Smooth muscle cell (in vitro differentiated cells): ENCODE results near the gene TUBA1A. TPM values are rescaled to one million over a fixed set of nuclear protein-coding genes. Genes with fewer than 3 reads are reported as not detected.
A peak's percentile ranks its signal among the peaks of the same experiment; 100 is the strongest.

Experiments used
- DNase-seq: peaks from one replicate; lab custom pipeline; 2025; ENCODE audit not compliant: unreplicated experiment; lab: John Stamatoyannopoulos, UW
- H2AFZ ChIP-seq: fragments of 200-600 bp; sonication (generic); 2 replicates; pipeline ENCODE4 v1.6.0; 2016; ENCODE audit warnings: antibody characterized with exemption, low read depth, mild to moderate bottlenecking
- H3F3A ChIP-seq: fragments of 200-600 bp; sonication (generic); 2 replicates; pipeline ENCODE4 v1.6.0; 2017; ENCODE audit warnings: antibody characterized with exemption, low read depth
- H3K27ac ChIP-seq: fragments of 200-600 bp; sonication (generic); 2 replicates; pipeline ENCODE4 v1.5.1; 2016; ENCODE audit warnings: low read depth, mild to moderate bottlenecking
- H3K27me3 ChIP-seq: fragments of 200-600 bp; sonication (generic); 2 replicates; pipeline ENCODE4 v1.6.1; 2016; ENCODE audit warnings: low read depth, mild to moderate bottlenecking
- H3K36me3 ChIP-seq: fragments of 200-600 bp; sonication (generic); 2 replicates; pipeline ENCODE4 v1.5.1; 2016; ENCODE audit warnings: low read depth
- H3K4me1 ChIP-seq: fragments of 200-600 bp; sonication (generic); 2 replicates; pipeline ENCODE4 v1.5.1; 2016; ENCODE audit warnings: low read depth
- H3K4me2 ChIP-seq: fragments of 200-600 bp; sonication (generic); 2 replicates; pipeline ENCODE4 v1.6.0; 2016; ENCODE audit warnings: mild to moderate bottlenecking
- H3K4me3 ChIP-seq: fragments of 200-600 bp; sonication (generic); 2 replicates; pipeline ENCODE4 v1.5.1; 2016; ENCODE audit warnings: mild to moderate bottlenecking
- H3K79me2 ChIP-seq: fragments of 200-600 bp; sonication (generic); 2 replicates; pipeline ENCODE4 v1.6.0; 2016; ENCODE audit warnings: low read depth, mild to moderate bottlenecking
- H3K9ac ChIP-seq: fragments of 200-600 bp; sonication (generic); 2 replicates; pipeline ENCODE4 v1.6.0; 2016; ENCODE audit warnings: low read depth
- H3K9me3 ChIP-seq: fragments of 200-600 bp; sonication (generic); replicated peaks from 2 replicates; pipeline ENCODE4 v1.5.1; 2016; ENCODE audit warnings: low read depth
- H4K20me1 ChIP-seq: fragments of 200-600 bp; sonication (generic); 2 replicates; pipeline ENCODE4 v1.6.0; 2016; ENCODE audit warnings: low read depth
- CTCF ChIP-seq: fragments of 200-600 bp; sonication (generic); IDR thresholded peaks from 2 replicates; pipeline ENCODE4 v1.5.1; 2017; ENCODE audit warnings: borderline replicate concordance, mild to moderate bottlenecking, antibody characterized with exemption; ENCODE audit not compliant: insufficient read depth, poor library complexity, severe bottlenecking
- WGBS: methylation state at CpG from one replicate; pipeline ENCODE4 v1.1.7; 2016; ENCODE audit warnings: low lambda C conversion rate; 5-methylcytosine and 5-hydroxymethylcytosine counted together
- polyA plus RNA-seq: library from polyadenylated mRNA; unstranded; fragments of >200 nt; fragmentation: Nextera tagmentation; extraction: Ambion mirVana; gene quantifications from 2 replicates; pipeline ENCODE4 v1.2.1, GENCODE V29; 2016
- total RNA-seq: library from RNA; depleted of rRNA; stranded (reverse); fragments of >200 nt; gene quantifications from 2 replicates; pipeline ENCODE4 v1.2.3, GENCODE V29; 2014

The TUBA1A gene
- total and polyA plus RNA-seq, 2 experiments from 2014 or later: 1,161 to 1,375 TPM

- no peak overlapping the region for H2AFZ ChIP-seq
Observed at GRCh38 chr12:49223590-49224369, 34.9 kb upstream of the TUBA1A start.

GRCh38 chr12:49223122-49223521 lies 34.2 kb upstream of the TUBA1A start:
- WGBS: 94% methylated on average over 1 of the region's 1 CpG
- TF ChIP-seq CTCF: no peak
- no peaks in the 10 kb centered on the region for H4K20me1 ChIP-seq
- peak overlapping the region; percentile 50 for H3K27ac ChIP-seq
- no peaks in the 10 kb centered on the region for H3K79me2 ChIP-seq
- H3K4me1 ChIP-seq: peaks cover 14% of the 10 kb centered on the region
- H3F3A ChIP-seq: no peaks in the 10 kb centered on the region
- no peaks in the 10 kb centered on the region for H3K27me3 ChIP-seq
- H3K4me3 ChIP-seq: no peak overlapping the region
- H3K4me2 ChIP-seq: peak overlapping the region; percentile 50
- H3K9me3 ChIP-seq: no peaks in the 10 kb centered on the region
- DNase-seq: no peak
- H2AFZ ChIP-seq: no peak overlapping the region
- H3K9ac ChIP-seq: no peak overlapping the region
- no peaks in the 10 kb centered on the region for H3K36me3 ChIP-seq

More at GRCh38 chr12:49223590-49224369, 34.9 kb upstream of the TUBA1A start:
- Histone ChIP-seq H3K27ac (no peak overlapping the region), H3K36me3 (no peaks in the 10 kb centered on the region), H3K4me1 (peaks cover 14% of the 10 kb centered on the region), H3K4me2 (no peak overlapping the region), H3K27me3 (no peaks in the 10 kb centered on the region), H3F3A (no peaks in the 10 kb centered on the region), H3K4me3 (no peak overlapping the region), H3K9ac (no peak overlapping the region), H4K20me1 (no peaks in the 10 kb centered on the region), H3K9me3 (no peaks in the 10 kb centered on the region), H3K79me2 (no peaks in the 10 kb centered on the region)
- WGBS: 95% methylated on average over 3 of the region's 3 CpGs
- no peak for TF ChIP-seq CTCF
- DNase-seq: no peak

GRCh38 chr12:49220972-49221371 lies 32.1 kb upstream of the TUBA1A start:
- WGBS: 94% methylated on average over 4 of the region's 4 CpGs
- no peak for DNase-seq
- H2AFZ ChIP-seq: no peak overlapping the region
- no peaks in the 10 kb centered on the region for H3K79me2 ChIP-seq
- no peaks in the 10 kb centered on the region for H3K36me3 ChIP-seq
- H3K4me2 ChIP-seq: no peak overlapping the region
- no peak overlapping the region for H3K27ac ChIP-seq
- no peaks in the 10 kb centered on the region for H3K27me3 ChIP-seq
- no peak overlapping the region for H3K4me3 ChIP-seq
- no peaks in the 10 kb centered on the region for H3F3A ChIP-seq
- no peaks in the 10 kb centered on the region for H3K9me3 ChIP-seq
- no peaks in the 10 kb centered on the region for H4K20me1 ChIP-seq
- H3K4me1 ChIP-seq: peaks cover 20% of the 10 kb centered on the region
- no peak for TF ChIP-seq CTCF
- no peak overlapping the region for H3K9ac ChIP-seq
